ENCODE data around the gene CSNK1G1.

The CSNK1G1 gene

GRCh38 chr15:64141798-64142512 is 214.0 kb downstream of the CSNK1G1 start:
- H3K9me3 ChIP-seq (replicated peaks; ENCODE audit: insufficient read depth, low read length), result no peaks in the 10 kb centered on the region
- H2AFZ ChIP-seq (ENCODE audit: low read length), result no peak overlapping the region
- no peak overlapping the region for H3K9ac ChIP-seq (ENCODE audit: low read length)
- no peaks in the 10 kb centered on the region; the same call in 1 of the 2 replicates for H3K36me3 ChIP-seq (replicated peaks; ENCODE audit: insufficient read depth, low read length)
- TF ChIP-seq EZH2phosphoT487 (IDR thresholded peaks at IDR 0.05; ENCODE audit: low read length), result no peak
- TF ChIP-seq CTCF (IDR thresholded peaks at IDR 0.05; ENCODE audit: low read length), result no peak
- TF ChIP-seq EZH2 (optimal IDR thresholded peaks at IDR 0.05; ENCODE audit: low read depth, low read length), result no peak
- H3F3A ChIP-seq (ENCODE audit: insufficient read depth, low read length), result no peaks in the 10 kb centered on the region
- no peak overlapping the region for H3K4me3 ChIP-seq (ENCODE audit: low read length)
- H3K79me2 ChIP-seq (ENCODE audit: low read length), result no peaks in the 10 kb centered on the region
- no peak for DNase-seq
- H3K4me2 ChIP-seq (ENCODE audit: low read depth, low read length), result no peak overlapping the region
- H3K27me3 ChIP-seq (replicated peaks; ENCODE audit: insufficient read depth, low read length), result no peaks in the 10 kb centered on the region
- no peaks in the 10 kb centered on the region for H4K20me1 ChIP-seq (ENCODE audit: insufficient read depth, low read length)
- no peaks in the 10 kb centered on the region for H3K9me2 ChIP-seq (replicated peaks; ENCODE audit: insufficient read depth, low read length)
- no peak overlapping the region for H3K27ac ChIP-seq (ENCODE audit: low read length)
- no peaks in the 10 kb centered on the region for H3K4me1 ChIP-seq (ENCODE audit: low read length)

- Histone ChIP-seq H4K20me1 (ENCODE audit: insufficient read depth, low read length) (no peaks in the 10 kb centered on the region), H3K79me2 (ENCODE audit: low read length) (no peaks in the 10 kb centered on the region), H3K4me2 (ENCODE audit: low read depth, low read length) (no peak overlapping the region), H3K27ac (ENCODE audit: low read length) (no peak overlapping the region), H3F3A (ENCODE audit: insufficient read depth, low read length) (no peaks in the 10 kb centered on the region), H2AFZ (ENCODE audit: low read length) (no peak overlapping the region), H3K4me3 (ENCODE audit: low read length) (no peak overlapping the region), H3K9me3 (replicated peaks; ENCODE audit: insufficient read depth, low read length) (no peaks in the 10 kb centered on the region), H3K9me2 (replicated peaks; ENCODE audit: insufficient read depth, low read length) (no peaks in the 10 kb centered on the region), H3K4me1 (ENCODE audit: low read length) (no peaks in the 10 kb centered on the region), H3K36me3 (replicated peaks; ENCODE audit: insufficient read depth, low read length) (no peaks in the 10 kb centered on the region; the same call in none of the 2 replicates), H3K27me3 (replicated peaks; ENCODE audit: insufficient read depth, low read length) (no peaks in the 10 kb centered on the region), H3K9ac (ENCODE audit: low read length) (no peak overlapping the region)
- TF ChIP-seq EZH2 (optimal IDR thresholded peaks at IDR 0.05; ENCODE audit: low read depth, low read length) (no peak), EZH2phosphoT487 (IDR thresholded peaks at IDR 0.05; ENCODE audit: low read length) (no peak), CTCF (IDR thresholded peaks at IDR 0.05; ENCODE audit: low read length) (no peak)
- no peak for DNase-seq
These were observed 217.5 kb downstream of the CSNK1G1 start for GRCh38 chr15:64138331-64138941.

GRCh38 chr15:64137226-64137833 is 218.6 kb downstream of the CSNK1G1 start:
- no peak overlapping the region for H3K4me3 ChIP-seq (ENCODE audit: low read length)
- H3F3A ChIP-seq (ENCODE audit: insufficient read depth, low read length), result no peaks in the 10 kb centered on the region
- no peak overlapping the region for H2AFZ ChIP-seq (ENCODE audit: low read length)
- no peaks in the 10 kb centered on the region for H3K4me1 ChIP-seq (ENCODE audit: low read length)
- H3K9me2 ChIP-seq (replicated peaks; ENCODE audit: insufficient read depth, low read length), result no peaks in the 10 kb centered on the region
- H3K4me2 ChIP-seq (ENCODE audit: low read depth, low read length), result no peak overlapping the region
- H3K27me3 ChIP-seq (replicated peaks; ENCODE audit: insufficient read depth, low read length), result no peaks in the 10 kb centered on the region
- H3K79me2 ChIP-seq (ENCODE audit: low read length), result no peaks in the 10 kb centered on the region
- no peak for TF ChIP-seq CTCF (IDR thresholded peaks at IDR 0.05; ENCODE audit: low read length)
- no peak for TF ChIP-seq EZH2 (optimal IDR thresholded peaks at IDR 0.05; ENCODE audit: low read depth, low read length)
- no peak for TF ChIP-seq EZH2phosphoT487 (IDR thresholded peaks at IDR 0.05; ENCODE audit: low read length)
- no peak for DNase-seq
- H3K9ac ChIP-seq (ENCODE audit: low read length), result no peak overlapping the region
- no peaks in the 10 kb centered on the region for H3K9me3 ChIP-seq (replicated peaks; ENCODE audit: insufficient read depth, low read length)
- H3K27ac ChIP-seq (ENCODE audit: low read length), result no peak overlapping the region
- H4K20me1 ChIP-seq (ENCODE audit: insufficient read depth, low read length), result no peaks in the 10 kb centered on the region
- no peaks in the 10 kb centered on the region; the same call in none of the 2 replicates for H3K36me3 ChIP-seq (replicated peaks; ENCODE audit: insufficient read depth, low read length)
